Measurements from ENCODE around the gene SSH2.
"Not testable (repeated sequence)": the region's sequence is repeated elsewhere in the genome, so short reads cannot be mapped to it uniquely, and the experiment has no call there.

The SSH2 gene

DNA sequence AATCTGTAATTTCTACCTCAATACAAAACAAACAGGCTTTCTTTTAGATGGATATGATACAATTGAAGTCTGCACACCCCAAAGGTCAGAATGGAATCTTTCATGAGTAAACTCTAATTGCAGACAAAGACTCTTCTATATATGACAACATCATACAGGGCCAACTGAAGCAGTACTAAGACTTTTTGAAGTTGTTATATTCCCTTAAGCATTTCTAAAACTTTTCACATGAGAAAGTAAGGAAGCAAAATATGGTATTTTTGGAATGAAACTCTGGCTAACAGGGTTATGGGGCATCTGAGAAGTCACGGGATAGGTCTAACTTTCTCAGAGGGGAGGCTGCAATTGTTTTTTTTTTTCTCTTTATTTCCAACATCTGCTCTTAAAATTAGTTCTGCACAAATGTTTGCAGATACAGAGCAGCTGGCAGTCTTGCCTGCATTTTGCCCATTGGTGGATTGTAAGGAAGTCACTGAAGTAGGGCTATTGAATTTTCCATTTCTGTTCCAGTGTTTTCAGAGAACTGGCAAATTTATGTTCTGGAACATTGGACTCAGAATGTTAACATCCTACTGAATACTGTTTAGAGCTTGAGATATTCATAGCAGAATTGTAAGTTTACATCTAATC, 59.1 kb downstream of the SSH2 start:
- no peak for DNase-seq

- no peak for DNase-seq
Measured at GRCh38 chr17:29867643-29868181, 62.3 kb downstream of the SSH2 start.

DNA sequence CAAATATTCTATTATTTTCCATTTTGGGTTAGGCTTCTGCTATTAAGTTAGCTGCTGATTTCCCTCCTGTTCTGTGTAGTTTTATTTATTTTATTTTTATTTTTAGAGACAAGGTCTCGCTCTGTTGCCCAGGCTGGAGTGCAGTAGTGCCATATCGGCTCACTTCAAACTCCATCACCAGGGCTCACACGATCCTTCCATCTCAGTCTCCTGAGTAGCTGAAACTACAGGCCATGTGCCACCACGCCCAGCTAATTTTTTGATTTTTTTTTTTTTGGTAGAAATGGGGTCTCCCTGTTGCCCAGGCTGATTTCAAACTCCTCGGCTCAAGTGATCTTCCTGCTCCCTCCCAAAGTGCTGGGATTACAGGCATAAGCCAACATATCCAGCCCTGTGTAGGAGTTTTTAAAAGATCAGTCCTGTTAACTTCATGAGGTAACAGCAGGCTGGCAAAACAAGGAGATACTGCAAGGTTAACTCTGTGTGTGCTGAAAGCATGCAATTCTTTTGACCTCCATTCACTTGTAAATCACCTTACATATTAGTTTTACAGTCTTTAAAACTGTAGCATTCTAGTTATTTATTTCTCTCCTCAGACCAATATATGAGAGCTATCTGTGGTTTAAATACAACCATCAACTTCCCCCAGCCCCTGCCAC, 63.2 kb downstream of the SSH2 start:
- DNase-seq = no peak

GRCh38 chr17:29864615-29865014, 65.4 kb downstream of the SSH2 start:
- no peak for DNase-seq

DNA sequence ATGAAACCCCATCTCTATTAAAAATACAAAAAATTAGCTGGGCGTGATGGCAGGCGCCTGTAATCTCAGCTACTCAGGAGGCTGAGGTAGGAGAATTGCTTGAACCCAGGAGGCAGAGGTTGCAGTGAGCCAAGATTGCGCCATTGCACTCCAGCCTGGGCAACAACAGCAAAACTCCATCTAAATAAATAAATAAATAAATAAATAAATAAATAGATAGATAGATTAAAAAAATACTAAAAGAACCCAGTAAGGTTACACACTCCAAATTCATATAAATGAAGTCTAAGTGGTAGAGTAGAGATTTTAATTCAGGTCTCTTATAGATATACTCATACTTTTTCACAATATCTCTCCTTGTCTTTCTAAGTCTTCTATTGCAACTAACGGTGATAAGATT, 65.9 kb downstream of the SSH2 start:
- DNase-seq = not testable (repeated sequence)

DNA sequence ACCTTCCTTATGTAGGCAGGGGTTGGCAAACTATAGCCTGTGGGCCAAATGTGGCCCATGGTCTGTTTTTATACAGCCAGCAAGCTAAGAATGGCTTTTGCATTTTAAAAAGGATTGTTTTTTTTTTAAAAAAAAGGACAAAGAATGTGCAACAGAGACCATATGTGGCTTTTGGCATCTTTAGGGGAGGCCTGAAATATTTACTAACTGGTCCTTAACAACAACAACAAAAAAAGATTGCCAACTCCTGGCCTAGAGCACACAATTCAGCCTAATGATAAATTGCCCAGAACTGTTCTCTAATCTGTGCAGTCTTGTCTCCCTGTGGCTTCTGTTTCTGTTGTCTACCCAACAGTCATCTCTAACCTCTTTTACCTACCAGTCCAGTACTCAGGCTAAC, 67.1 kb downstream of the SSH2 start:
- DNase-seq = no peak

GRCh38 chr17:29862127-29862526, 67.9 kb downstream of the SSH2 start:
- DNase-seq = no peak

DNA sequence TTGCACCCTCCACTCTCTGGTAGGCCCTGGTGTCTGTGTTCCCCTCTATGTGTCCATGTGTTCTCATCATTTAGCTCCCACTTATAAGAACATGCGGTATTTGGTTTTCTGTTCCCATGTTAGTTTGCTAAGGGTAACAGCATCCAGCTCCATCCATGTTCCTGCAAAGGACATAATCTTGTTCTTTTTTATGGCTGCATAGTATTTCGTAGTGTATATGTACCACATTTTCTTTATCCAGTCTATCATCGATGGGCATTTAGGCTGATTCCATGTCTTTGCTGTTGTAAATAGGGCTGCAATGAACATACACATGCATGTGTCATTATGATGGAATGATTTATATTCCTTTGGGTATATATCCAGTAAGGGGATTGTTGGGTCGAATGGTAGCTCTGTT, 70.6 kb downstream of the SSH2 start:
- DNase-seq = not testable (repeated sequence)

DNA sequence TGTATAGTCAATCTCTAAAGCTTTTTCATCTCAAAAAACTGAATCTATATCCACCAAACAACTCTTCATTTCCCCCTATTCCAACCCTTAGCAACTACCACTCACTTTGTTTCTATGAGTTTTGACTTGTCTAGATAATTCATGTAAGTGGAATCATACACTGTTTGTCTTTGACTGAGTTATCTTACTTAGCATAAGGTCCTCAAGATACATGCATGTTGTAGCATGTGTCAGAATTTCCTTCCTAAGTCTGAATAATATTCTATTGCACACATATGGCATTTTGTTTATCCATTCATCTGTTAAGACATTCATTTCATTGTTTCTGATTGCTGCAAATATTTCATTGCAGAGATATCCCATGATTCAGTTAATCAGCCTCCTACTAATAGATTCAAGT, 72.2 kb downstream of the SSH2 start:
- no peak for DNase-seq

DNA sequence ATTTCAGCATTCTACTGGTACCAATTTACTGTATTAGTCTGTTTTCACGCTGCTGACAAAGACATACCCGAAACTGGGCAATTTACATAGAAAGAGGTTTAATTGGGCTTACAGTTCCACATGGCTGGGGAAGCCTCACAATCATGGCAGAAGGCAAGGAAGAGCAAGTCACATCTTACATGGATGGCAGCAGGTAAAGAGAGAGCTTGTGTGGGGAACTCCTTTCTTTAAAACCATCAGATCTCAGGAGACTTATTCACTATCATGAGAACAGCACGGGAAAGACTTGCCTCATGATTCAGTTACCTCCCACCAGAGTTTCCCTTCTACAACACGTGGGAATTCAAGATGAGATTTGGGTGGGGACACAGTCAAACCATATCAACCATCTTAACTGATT, 72.9 kb downstream of the SSH2 start:
- DNase-seq = not testable (repeated sequence)

- DNase-seq = no peak
Measured at GRCh38 chr17:29855686-29856085, 74.3 kb downstream of the SSH2 start.

DNA sequence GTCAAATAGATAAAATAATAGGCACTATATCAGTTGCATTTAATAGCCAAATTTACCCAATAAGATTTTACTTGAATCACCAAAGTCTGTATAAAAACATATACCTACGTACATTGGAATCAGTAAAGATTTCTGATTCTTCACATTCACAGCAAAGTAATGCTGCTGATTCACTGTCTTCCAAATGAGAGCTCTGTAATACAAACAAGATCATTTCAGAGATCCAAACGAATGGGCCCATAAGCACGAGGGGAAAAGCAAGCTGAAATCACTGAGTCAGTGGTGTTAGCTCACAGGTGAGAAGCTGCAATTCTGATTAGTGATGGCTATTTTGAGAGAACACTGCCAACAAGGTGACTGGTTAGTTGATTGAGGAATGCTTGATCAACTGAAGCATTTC, 81.3 kb downstream of the SSH2 start:
- DNase-seq = no peak

- no peak for DNase-seq
Measured at GRCh38 chr17:29847527-29848400, 82.3 kb downstream of the SSH2 start.

GRCh38 chr17:29847118-29847517, 82.9 kb downstream of the SSH2 start:
- no peak for DNase-seq

GRCh38 chr17:29846298-29846697, 83.7 kb downstream of the SSH2 start:
- no peak for DNase-seq

GRCh38 chr17:29844339-29845048, 85.5 kb downstream of the SSH2 start:
- DNase-seq = no peak

- no peak for DNase-seq
Measured at GRCh38 chr17:29840884-29841283, 89.1 kb downstream of the SSH2 start.

GRCh38 chr17:29839656-29840055, 90.4 kb downstream of the SSH2 start:
- DNase-seq = no peak

DNA sequence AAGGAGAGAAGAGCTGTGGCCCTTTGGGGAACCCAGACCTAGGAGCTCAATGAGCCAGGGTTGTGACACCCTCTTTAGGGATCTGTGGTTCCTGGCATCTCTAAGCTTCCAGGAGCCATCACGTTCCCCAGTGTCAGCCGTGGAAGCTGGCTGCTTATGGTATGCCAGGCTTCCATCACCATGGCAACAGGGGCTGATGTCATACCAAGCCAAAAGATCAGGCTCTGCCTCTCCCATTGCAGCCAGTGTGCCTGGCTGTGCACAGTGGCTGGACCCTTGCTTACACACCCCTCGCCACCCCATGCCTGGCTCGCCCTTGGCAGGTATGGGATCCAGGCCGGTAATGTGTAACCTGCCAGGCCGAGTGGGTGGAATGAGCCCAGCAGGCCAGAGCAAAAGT, 91.1 kb downstream of the SSH2 start:
- no peak for DNase-seq

- no peak for DNase-seq
Measured at GRCh38 chr17:29837531-29837930, 92.5 kb downstream of the SSH2 start.

DNA sequence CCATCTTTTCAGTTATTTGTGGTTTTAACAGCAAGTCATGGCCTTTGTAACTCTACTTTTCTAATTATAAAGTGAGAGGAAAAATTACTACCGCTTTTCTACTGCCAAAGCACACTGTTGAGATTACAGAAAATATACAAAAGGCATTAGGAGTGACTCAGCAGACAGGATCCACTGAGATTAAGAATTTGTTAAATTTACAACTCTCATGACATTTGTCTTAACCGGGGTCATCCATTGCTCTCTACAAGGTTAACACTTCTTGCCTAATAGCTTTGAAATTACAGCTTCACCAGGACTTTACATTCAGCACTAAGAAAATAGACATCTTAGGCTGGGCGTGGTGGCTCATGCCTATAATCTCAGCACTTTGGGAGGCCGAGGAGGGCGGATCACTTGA, 93.4 kb downstream of the SSH2 start:
- no peak for DNase-seq

GRCh38 chr17:29835435-29836351, 94.3 kb downstream of the SSH2 start:
- DNase-seq = no peak

Data from CD4-positive, alpha-beta T cell treated with Interferon gamma for 1 hour (primary cell).